Cardiac muscle cell (in vitro differentiated cells and primary cell): ENCODE results near the gene PRAMEF13. TPM values are rescaled to one million over a fixed set of nuclear protein-coding genes. Genes with fewer than 3 reads are reported as not detected.
"Not testable (repeated sequence)": the region's sequence is repeated elsewhere in the genome, so short reads cannot be mapped to it uniquely, and the experiment has no call there.

Experiments
- DNase-seq, 2 donors: peaks; one replicate each; pipeline versions ENCODE4 v3.0.0 to v3.0.0-alpha.2; 2010 to 2017; ENCODE audit warnings: low read depth in 1 of 2, low spot score in 1 of 2
- H3K27ac ChIP-seq: fragments of 200-600 bp; sonication (generic); 2 replicates; pipeline ENCODE4 v1.5.1; 2016
- H3K27me3 ChIP-seq: fragments of 200-600 bp; sonication (generic); 2 replicates; pipeline ENCODE4 v1.6.0; 2016; ENCODE audit warnings: control low read depth
- H3K36me3 ChIP-seq: fragments of 200-600 bp; sonication (generic); 2 replicates; pipeline ENCODE4 v1.5.1; 2016; ENCODE audit warnings: control low read depth
- H3K4me1 ChIP-seq: fragments of 200-600 bp; sonication (generic); 2 replicates; pipeline ENCODE4 v1.8.1; 2017; ENCODE audit warnings: low read depth, mild to moderate bottlenecking, mixed run types
- H3K4me3 ChIP-seq: fragments of 200-600 bp; sonication (generic); 2 replicates; pipeline ENCODE4 v1.5.1; 2016; ENCODE audit warnings: mild to moderate bottlenecking
- H3K9me3 ChIP-seq: fragments of 200-600 bp; sonication (generic); 2 replicates; pipeline ENCODE4 v1.5.1; 2017; ENCODE audit warnings: low read depth, mild to moderate bottlenecking, control low read depth
- polyA plus RNA-seq: library from polyadenylated mRNA; unstranded; fragments of >200 nt; fragmentation: Nextera tagmentation; extraction: Ambion mirVana; gene quantifications from 2 replicates; pipeline ENCODE4 v1.2.1, GENCODE V29; 2016
- total RNA-seq: library from RNA; depleted of rRNA; stranded (reverse); fragments of >200 nt; gene quantifications from 2 replicates; pipeline ENCODE4 v1.2.3, GENCODE V29; 2016

The PRAMEF13 gene
- not detected in 2 replicates for total RNA-seq
- polyA plus RNA-seq: not detected in 2 replicates

- H3K4me3 ChIP-seq, DNase-seq, H3K4me1 ChIP-seq, H3K27ac ChIP-seq, H3K36me3 ChIP-seq, H3K27me3 ChIP-seq, H3K9me3 ChIP-seq: not testable (repeated sequence)
Measured at GRCh38 chr1:13201309-13201708, at the start of gene PRAMEF13. Gene PRAMEF13 (minus strand): TSS chr1:13201409. CDS start chr1:13199589, 1,820 bp downstream.

GRCh38 chr1:13247122-13247521 is 45.9 kb upstream of the PRAMEF13 start:
- H3K27me3 ChIP-seq, H3K36me3 ChIP-seq, H3K27ac ChIP-seq, DNase-seq, H3K9me3 ChIP-seq, H3K4me1 ChIP-seq, H3K4me3 ChIP-seq: not testable (repeated sequence)

DNA sequence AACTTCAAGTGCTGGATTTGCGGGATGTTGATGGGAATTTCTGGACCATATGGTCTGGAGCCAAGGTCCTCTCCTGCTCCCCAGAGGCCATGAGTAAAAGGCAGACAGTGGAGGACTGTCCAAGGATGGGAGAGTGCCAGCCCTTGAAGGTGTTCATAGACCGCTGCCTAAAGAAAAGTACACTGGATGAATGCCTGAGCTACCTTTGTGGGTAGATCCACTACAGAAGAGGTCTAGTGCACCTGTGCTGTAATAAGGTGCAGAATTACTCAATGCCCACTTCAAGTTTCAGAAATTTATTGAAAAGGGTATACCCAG is 45.3 kb upstream of the PRAMEF13 start:
- not testable (repeated sequence) for H3K27me3 ChIP-seq, H3K9me3 ChIP-seq, H3K4me3 ChIP-seq, H3K4me1 ChIP-seq, DNase-seq, H3K27ac ChIP-seq, H3K36me3 ChIP-seq

DNA sequence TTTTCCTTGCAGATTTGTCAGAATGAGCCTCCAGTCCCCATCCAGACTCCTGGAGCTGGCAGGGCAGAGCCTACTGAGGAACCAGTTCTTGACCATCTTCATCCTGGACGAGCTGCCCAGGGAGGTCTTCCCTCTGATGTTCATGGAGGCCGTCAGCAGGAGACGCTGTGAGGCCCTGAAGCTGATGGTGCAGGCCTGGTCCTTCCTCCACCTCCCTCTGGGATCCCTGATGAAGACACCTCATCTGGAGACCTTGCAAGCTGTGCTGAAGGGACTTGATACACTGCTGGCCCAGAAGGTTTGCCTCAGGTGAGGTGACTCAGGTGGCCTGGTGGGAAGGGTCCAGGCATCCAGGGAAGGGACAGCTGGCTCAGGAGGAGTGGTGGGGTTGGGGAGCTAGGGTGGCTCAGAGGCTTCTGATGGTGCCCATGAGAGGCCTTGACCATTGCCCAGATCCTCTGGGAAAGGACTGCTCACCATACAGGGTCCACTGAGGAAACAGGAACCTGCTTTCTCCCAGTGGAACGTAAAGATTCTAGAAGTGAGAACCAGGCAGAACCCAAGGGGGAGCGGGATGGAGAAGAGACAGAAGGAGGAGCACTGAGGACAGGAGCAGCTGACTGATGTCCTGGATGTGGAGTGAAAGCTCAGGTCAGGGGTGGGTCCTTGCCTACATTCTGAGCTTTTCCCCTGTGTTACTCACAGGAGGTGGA is 44.8 kb upstream of the PRAMEF13 start:
- not testable (repeated sequence) for H3K27me3 ChIP-seq, H3K4me1 ChIP-seq, H3K4me3 ChIP-seq, DNase-seq, H3K36me3 ChIP-seq, H3K9me3 ChIP-seq, H3K27ac ChIP-seq

- H3K4me3 ChIP-seq, H3K36me3 ChIP-seq, H3K27ac ChIP-seq, H3K9me3 ChIP-seq, H3K4me1 ChIP-seq, DNase-seq, H3K27me3 ChIP-seq: not testable (repeated sequence)
Measured at GRCh38 chr1:13243536-13244263, 42.5 kb upstream of the PRAMEF13 start.

GRCh38 chr1:13239633-13240032 is 38.4 kb upstream of the PRAMEF13 start:
- H3K4me1 ChIP-seq, H3K4me3 ChIP-seq, H3K36me3 ChIP-seq, H3K9me3 ChIP-seq, H3K27ac ChIP-seq, DNase-seq, H3K27me3 ChIP-seq: not testable (repeated sequence)

DNA sequence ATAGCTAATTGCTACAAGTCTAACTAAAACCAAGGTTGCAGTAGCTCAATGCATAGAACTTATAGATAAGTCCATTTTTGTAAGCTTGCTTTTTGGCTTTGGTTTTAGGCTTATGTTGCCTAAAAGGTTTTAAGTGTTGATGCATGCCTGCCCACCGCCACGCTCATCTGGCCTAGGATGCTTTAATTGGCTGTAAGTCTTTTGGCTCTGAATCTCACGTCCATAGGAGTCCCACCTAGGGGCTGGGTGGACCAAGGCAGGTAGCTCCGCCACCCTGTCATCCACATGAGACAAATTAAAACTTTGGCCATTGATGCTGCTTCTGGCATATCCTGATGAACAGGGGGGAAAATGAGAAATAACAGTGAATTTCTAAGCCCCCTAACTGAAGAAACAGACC is 36.4 kb upstream of the PRAMEF13 start:
- H3K36me3 ChIP-seq, H3K4me1 ChIP-seq, DNase-seq, H3K4me3 ChIP-seq, H3K9me3 ChIP-seq, H3K27ac ChIP-seq, H3K27me3 ChIP-seq: not testable (repeated sequence)

DNA sequence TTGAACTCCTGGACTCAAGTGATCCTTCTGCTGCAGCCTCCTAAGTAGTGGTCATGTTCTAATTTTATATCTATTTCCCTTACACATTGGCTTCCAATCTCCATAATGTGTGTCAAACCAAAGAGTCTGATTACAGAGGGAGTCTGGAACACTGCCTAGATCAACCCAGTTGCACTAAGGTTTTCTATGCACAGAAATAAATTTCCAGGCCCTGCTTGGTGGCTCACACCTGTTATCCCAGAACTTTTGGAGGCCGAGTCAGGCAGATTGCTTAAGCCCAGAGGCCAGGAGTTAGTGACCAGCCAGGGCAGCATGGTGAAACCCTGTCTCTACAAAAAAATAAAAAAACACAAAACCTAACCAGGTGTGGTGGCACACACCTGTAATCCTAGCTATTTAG is 32.8 kb upstream of the PRAMEF13 start:
- H3K4me1 ChIP-seq, H3K36me3 ChIP-seq, H3K27ac ChIP-seq, H3K9me3 ChIP-seq, DNase-seq, H3K4me3 ChIP-seq, H3K27me3 ChIP-seq: not testable (repeated sequence)

DNA sequence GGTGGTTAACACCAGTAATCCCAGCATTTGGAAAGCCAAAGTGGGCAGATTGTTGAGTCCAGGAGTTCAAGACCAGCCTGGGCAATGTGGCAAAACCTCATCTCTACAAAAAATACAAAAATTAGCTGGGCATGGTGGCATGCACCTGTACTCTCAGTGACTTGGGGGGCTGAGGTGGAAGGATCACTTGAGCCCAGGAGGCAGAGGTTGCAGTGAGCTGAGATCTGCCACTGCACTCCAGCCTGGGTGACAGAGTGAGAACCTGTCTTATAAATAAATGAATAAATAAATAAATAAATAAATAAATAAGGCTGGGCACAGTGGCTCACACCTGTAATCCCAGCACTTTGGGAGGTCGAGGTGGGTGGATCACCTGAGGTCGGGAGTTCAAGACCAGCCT is 30.8 kb upstream of the PRAMEF13 start:
- H3K4me3 ChIP-seq, DNase-seq, H3K4me1 ChIP-seq, H3K9me3 ChIP-seq, H3K27me3 ChIP-seq, H3K36me3 ChIP-seq, H3K27ac ChIP-seq: not testable (repeated sequence)

DNA sequence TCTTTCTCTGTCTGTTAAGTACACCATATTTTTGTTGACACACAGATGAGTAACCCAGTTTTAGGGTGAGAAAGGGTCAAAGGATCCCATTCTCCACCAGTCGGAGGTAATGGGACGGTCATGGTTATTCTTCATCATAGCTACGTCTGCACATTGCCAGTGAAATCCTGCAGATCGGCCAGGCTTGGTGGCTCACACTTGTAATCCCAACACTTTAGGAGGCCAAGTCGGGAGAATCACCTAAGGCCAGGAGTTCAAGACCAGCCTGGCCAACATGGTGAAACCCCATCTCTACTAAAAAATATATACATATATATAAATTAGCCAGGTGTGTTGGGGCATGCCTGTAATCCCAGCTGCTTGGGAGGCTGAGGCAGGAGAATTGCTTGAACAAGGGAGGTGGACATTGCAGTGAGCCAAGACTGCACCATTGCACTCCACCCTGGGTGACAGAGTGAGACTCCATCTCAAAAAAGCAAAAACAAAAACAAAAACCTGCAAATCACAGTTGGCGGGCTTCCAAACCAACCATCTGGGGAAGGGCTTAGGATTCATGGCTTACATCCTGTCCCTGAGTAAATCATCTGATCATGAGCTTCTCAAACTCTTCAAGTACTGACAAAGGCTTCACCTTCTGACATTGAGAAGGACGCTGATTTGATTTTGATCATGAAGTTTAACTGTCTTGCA is 30.0 kb upstream of the PRAMEF13 start:
- H3K4me3 ChIP-seq, H3K4me1 ChIP-seq, H3K36me3 ChIP-seq, H3K27me3 ChIP-seq, H3K27ac ChIP-seq, H3K9me3 ChIP-seq, DNase-seq: not testable (repeated sequence)

- DNase-seq: not testable (repeated sequence)
Measured at GRCh38 chr1:13230601-13231000, 29.4 kb upstream of the PRAMEF13 start.

DNA sequence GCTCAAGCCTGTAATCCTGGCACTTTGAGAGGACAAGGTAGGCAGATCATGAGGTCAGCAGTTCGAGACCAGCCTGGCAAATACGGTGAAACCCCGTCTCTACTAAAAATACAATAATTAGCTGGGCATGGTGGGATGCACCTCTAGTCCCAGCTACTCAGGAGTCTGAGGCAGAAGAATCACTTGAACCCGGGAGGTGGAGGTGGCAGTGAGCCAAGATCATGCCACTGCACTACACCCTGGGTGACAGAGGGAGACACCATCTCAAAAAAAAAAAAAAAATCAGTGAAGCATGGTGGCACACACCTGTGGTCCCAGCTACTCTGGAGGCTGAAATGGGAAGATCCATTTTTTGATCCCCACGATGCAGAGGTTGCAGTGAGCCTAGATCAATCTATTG is 28.9 kb upstream of the PRAMEF13 start:
- not testable (repeated sequence) for DNase-seq, H3K4me1 ChIP-seq, H3K4me3 ChIP-seq, H3K9me3 ChIP-seq, H3K27me3 ChIP-seq, H3K36me3 ChIP-seq, H3K27ac ChIP-seq

More at GRCh38 chr1:13230601-13231000, 29.4 kb upstream of the PRAMEF13 start:
- H3K27ac ChIP-seq, H3K27me3 ChIP-seq, H3K4me3 ChIP-seq, H3K9me3 ChIP-seq, H3K36me3 ChIP-seq, H3K4me1 ChIP-seq: not testable (repeated sequence)
